GM12878 (cell line): ENCODE data around the gene VSTM2L. TPM values are rescaled to one million over a fixed set of nuclear protein-coding genes. Genes with fewer than 3 reads are reported as not detected.

ENCODE experiments used
- CEBPZ ChIP-seq: fragments of 150-350 bp; IDR thresholded peaks from 2 replicates; pipeline ENCODE4 v1.6.1; 2016; ENCODE audit warnings: low read depth, low read length
- CTCF ChIP-seq, 3 experiments: IDR thresholded peaks in 2 of 3; conservative IDR thresholded peaks in 1 of 3; 2 replicates each; pipeline ENCODE4 v1.5.1; 2011; ENCODE audit warnings: low read depth in 3 of 3, low read length in 3 of 3, mild to moderate bottlenecking in 3 of 3, control low read depth in 2 of 3, moderate library complexity in 2 of 3, inconsistent platforms in 1 of 3, mixed read lengths in 1 of 3; ENCODE audit not compliant: control insufficient read depth in 2 of 3, insufficient read depth in 1 of 3; ENCODE audit errors: extremely low read depth in 1 of 3
- ESRRA ChIP-seq: IDR thresholded peaks from 2 replicates; pipeline ENCODE4 v1.6.1; 2012; ENCODE audit warnings: mild to moderate bottlenecking, low read length, improper control_type of control experiment
- RB1 ChIP-seq: fragments of 450-650 bp; formaldehyde crosslinking; IDR thresholded peaks from 2 replicates; pipeline ENCODE4 v1.6.1; 2017; ENCODE audit warnings: mild to moderate bottlenecking, borderline replicate concordance
- SIN3A ChIP-seq: IDR thresholded peaks from 2 replicates; pipeline ENCODE4 v1.6.1; 2012; ENCODE audit warnings: low read depth, low read length, improper control_type of control experiment
- SPI1 ChIP-seq: IDR thresholded peaks from 2 replicates; pipeline ENCODE4 v1.6.1; 2011; ENCODE audit warnings: low read depth, mild to moderate bottlenecking, low read length, moderate library complexity, borderline replicate concordance; ENCODE audit not compliant: insufficient read depth
- TARDBP ChIP-seq: IDR thresholded peaks from 2 replicates; pipeline ENCODE4 v1.6.1; 2016; ENCODE audit warnings: borderline replicate concordance
- TBL1XR1 ChIP-seq: IDR thresholded peaks from 2 replicates; pipeline ENCODE4 v1.6.1; 2012; ENCODE audit warnings: low read depth, low read length, improper control_type of control experiment
- ZNF207 ChIP-seq: fragments of 450-650 bp; IDR thresholded peaks from 2 replicates; pipeline ENCODE4 v1.6.1; 2014; ENCODE audit warnings: antibody characterized with exemption, mild to moderate bottlenecking, borderline replicate concordance
- polyA plus RNA-seq, 11 experiments: library from polyadenylated mRNA; depleted of rRNA in 4 of 11; unstranded in 6 of 11; stranded (reverse) in 5 of 11; fragments of >200 nt; fragmentation: Nextera tagmentation in 4 of 11; fragmentation: Illumina TruSeq in 1 of 11; extraction: Ambion mirVana in 4 of 11; extraction: Trizol in 1 of 11; gene quantifications; 1 replicate in 1 of 11; 2 replicates in 10 of 11; pipeline versions ENCODE4 v1.2.1 to v1.2.3, GENCODE V29; 2011 to 2016; ENCODE audit warnings: inconsistent platforms in 2 of 11, missing spikeins in 2 of 11, low read depth in 1 of 11
- total RNA-seq, 4 experiments: library from RNA; depleted of rRNA in 3 of 4; stranded (reverse); fragments of >200 nt in 3 of 4; fragmentation: Illumina TruSeq in 1 of 4; extraction: Trizol in 1 of 4; gene quantifications; 2 replicates each; pipeline versions ENCODE4 v1.2.1 to v1.2.3, GENCODE V29; 2013 to 2021

VSTM2L gene
- total and polyA plus RNA-seq, 10 of the 15 experiments (the other 5 are each of a cell fraction or from before 2014, with no cell fraction given): 0.05 to 1.5 (median 0.63) TPM; not detected in 2

GRCh38 chr20:37895166-37895565 lies 7.8 kb upstream of the VSTM2L start (continued):
- TF ChIP-seq ZNF207 (no peak), ESRRA (no peak), TARDBP (no peak), SIN3A (no peak), RB1 (no peak), CEBPZ (no peak), SPI1 (no peak), TBL1XR1 (no peak), CTCF (IDR thresholded peaks at IDR 0.05 in 2 of 3, conservative IDR thresholded peaks at IDR 0.05 in 1 of 3; ENCODE audit: control insufficient read depth in 2 of 3, extremely low read depth in 1 of 3, insufficient read depth in 1 of 3, low read depth in 3 of 3, low read length in 3 of 3) (no peak)
- TF ChIP-seq, all 136 proteins: peak for 0
